Measurements from ENCODE around the gene SSH2. TPM values are rescaled to one million over a fixed set of nuclear protein-coding genes. Genes with fewer than 3 reads are reported as not detected.

SSH2 gene
- total and polyA plus RNA-seq, 9 of the 15 experiments (the other 6 are each of a cell fraction or from before 2014, with no cell fraction given) = 3.9 to 16.1 (median 10.2) TPM

DNA sequence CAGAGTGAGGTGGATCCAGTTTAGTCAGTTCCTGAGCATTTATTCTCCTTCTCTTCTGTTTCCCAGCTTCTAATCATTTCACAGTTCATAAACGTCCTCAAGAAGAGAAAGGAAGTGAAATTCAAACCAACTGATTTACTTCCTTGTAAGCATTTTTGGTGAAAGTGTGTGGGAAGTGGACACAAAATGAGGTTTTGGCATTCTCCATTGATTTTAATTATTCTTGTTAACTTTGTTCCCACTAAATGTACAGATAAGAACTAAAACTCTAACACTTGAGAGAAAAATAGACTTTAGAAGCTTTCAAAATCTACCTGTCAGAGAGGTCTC lies 264.6 kb downstream of the SSH2 start:
- in situ Hi-C loops (cut with MboI) (no loop called here), intact Hi-C loops (cut with micrococcal nuclease) (no loop called here)
- H3K4me2 ChIP-seq (ENCODE audit: insufficient read depth, low read length) = no peak overlapping the region
- H3K36me3 ChIP-seq (ENCODE audit: control insufficient read depth, insufficient read depth, low read length) = peaks cover 10% of the 10 kb centered on the region; the same call in 2 of the 3 replicates
- H3K27ac ChIP-seq (ENCODE audit: extremely low read depth, low read depth, low read length) = peak overlapping the region; percentile 56
- H3K4me1 ChIP-seq (replicated peaks in 1 of 2; ENCODE audit: control insufficient read depth in 2 of 2, insufficient read depth in 2 of 2, low read length in 2 of 2) = peaks cover 10 to 51% of the 10 kb centered on the region in 2 experiments
- H2AFZ ChIP-seq (ENCODE audit: low read depth, low read length) = peak overlapping the region; percentile 49
- H4K20me1 ChIP-seq (replicated peaks; ENCODE audit: control insufficient read depth, insufficient read depth, low read length) = no peaks in the 10 kb centered on the region
- WGBS (ENCODE audit: insufficient coverage, low coverage, missing lambda C conversion rate) = 0% methylated on average over 1 of the region's 1 CpG
- TF ChIP-seq, protein P1, sequence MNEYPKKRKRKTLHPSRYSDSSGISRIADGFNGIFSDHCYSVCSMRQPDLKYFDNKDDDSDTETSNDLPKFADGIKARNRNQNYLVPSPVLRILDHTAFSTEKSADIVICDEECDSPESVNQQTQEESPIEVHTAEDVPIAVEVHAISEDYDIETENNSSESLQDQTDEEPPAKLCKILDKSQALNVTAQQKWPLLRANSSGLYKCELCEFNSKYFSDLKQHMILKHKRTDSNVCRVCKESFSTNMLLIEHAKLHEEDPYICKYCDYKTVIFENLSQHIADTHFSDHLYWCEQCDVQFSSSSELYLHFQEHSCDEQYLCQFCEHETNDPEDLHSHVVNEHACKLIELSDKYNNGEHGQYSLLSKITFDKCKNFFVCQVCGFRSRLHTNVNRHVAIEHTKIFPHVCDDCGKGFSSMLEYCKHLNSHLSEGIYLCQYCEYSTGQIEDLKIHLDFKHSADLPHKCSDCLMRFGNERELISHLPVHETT (CRISPR knock-in tag; conservative IDR thresholded peaks at IDR 0.05 in 1 of 2, IDR thresholded peaks at IDR 0.05 in 1 of 2) = 0 out of 4 replicates have a peak, but pooled peaks of 1 of the 2 experiments have one; percentile 22
- TF ChIP-seq FOSL1 (tag; conservative IDR thresholded peaks at IDR 0.05) = 0 out of 2 replicates have a peak, but pooled peaks have one; percentile 14
- TF ChIP-seq, protein P2, sequence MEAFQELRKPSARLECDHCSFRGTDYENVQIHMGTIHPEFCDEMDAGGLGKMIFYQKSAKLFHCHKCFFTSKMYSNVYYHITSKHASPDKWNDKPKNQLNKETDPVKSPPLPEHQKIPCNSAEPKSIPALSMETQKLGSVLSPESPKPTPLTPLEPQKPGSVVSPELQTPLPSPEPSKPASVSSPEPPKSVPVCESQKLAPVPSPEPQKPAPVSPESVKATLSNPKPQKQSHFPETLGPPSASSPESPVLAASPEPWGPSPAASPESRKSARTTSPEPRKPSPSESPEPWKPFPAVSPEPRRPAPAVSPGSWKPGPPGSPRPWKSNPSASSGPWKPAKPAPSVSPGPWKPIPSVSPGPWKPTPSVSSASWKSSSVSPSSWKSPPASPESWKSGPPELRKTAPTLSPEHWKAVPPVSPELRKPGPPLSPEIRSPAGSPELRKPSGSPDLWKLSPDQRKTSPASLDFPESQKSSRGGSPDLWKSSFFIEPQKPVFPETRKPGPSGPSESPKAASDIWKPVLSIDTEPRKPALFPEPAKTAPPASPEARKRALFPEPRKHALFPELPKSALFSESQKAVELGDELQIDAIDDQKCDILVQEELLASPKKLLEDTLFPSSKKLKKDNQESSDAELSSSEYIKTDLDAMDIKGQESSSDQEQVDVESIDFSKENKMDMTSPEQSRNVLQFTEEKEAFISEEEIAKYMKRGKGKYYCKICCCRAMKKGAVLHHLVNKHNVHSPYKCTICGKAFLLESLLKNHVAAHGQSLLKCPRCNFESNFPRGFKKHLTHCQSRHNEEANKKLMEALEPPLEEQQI (IDR thresholded peaks at IDR 0.05) = no peak
- no peak for FAIRE-seq
- H3K27me3 ChIP-seq (ENCODE audit: control insufficient read depth in 2 of 2, insufficient read depth in 2 of 2, low read length in 2 of 2) = no peaks in the 10 kb centered on the region
- ATAC-seq = no peak
- CTCF ChIA-PET (ENCODE audit: low intra/inter-chr PET ratio) = no interaction called here
- H3K9ac ChIP-seq (ENCODE audit: insufficient read depth in 1 of 2, low read depth in 2 of 2, low read length in 2 of 2) = peak overlapping the region in 1 of 2 experiments; percentile 22; a peak in 1 of 4 replicates
- POLR2A ChIA-PET = interaction anchor here (0.7 to 1.3 kb wide), 5 partner anchors 9 to 50 kb away, joined by 3 to 5 read pairs (median 3); no protein-coding TSS in a partner anchor
- no peaks in the 10 kb centered on the region for H3K9me3 ChIP-seq (replicated peaks; ENCODE audit: control insufficient read depth, insufficient read depth, low read depth, low read length)
- DNase-seq (ENCODE audit: extremely low read depth in 1 of 4, low spot score in 3 of 4) = no peak
- no peaks in the 10 kb centered on the region for H3K79me2 ChIP-seq (ENCODE audit: control insufficient read depth, insufficient read depth, low read length)
- H3K9me1 ChIP-seq (ENCODE audit: control insufficient read depth, insufficient read depth, low read length) = no peaks in the 10 kb centered on the region
- H3K4me3 ChIP-seq = no peak overlapping the region
- BruUV-seq (replicated peaks) = no TSS peak
